ENCODE results near the gene SRBD1.

Gene SRBD1, protein sequence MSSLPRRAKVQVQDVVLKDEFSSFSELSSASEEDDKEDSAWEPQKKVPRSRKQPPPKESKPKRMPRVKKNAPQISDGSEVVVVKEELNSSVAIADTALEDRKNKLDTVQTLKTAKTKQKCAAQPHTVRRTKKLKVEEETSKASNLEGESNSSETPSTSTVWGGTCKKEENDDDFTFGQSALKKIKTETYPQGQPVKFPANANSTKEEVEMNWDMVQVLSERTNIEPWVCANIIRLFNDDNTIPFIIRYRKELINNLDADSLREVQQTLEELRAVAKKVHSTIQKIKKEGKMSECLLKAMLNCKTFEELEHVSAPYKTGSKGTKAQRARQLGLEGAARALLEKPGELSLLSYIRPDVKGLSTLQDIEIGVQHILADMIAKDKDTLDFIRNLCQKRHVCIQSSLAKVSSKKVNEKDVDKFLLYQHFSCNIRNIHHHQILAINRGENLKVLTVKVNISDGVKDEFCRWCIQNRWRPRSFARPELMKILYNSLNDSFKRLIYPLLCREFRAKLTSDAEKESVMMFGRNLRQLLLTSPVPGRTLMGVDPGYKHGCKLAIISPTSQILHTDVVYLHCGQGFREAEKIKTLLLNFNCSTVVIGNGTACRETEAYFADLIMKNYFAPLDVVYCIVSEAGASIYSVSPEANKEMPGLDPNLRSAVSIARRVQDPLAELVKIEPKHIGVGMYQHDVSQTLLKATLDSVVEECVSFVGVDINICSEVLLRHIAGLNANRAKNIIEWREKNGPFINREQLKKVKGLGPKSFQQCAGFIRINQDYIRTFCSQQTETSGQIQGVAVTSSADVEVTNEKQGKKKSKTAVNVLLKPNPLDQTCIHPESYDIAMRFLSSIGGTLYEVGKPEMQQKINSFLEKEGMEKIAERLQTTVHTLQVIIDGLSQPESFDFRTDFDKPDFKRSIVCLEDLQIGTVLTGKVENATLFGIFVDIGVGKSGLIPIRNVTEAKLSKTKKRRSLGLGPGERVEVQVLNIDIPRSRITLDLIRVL

DNA sequence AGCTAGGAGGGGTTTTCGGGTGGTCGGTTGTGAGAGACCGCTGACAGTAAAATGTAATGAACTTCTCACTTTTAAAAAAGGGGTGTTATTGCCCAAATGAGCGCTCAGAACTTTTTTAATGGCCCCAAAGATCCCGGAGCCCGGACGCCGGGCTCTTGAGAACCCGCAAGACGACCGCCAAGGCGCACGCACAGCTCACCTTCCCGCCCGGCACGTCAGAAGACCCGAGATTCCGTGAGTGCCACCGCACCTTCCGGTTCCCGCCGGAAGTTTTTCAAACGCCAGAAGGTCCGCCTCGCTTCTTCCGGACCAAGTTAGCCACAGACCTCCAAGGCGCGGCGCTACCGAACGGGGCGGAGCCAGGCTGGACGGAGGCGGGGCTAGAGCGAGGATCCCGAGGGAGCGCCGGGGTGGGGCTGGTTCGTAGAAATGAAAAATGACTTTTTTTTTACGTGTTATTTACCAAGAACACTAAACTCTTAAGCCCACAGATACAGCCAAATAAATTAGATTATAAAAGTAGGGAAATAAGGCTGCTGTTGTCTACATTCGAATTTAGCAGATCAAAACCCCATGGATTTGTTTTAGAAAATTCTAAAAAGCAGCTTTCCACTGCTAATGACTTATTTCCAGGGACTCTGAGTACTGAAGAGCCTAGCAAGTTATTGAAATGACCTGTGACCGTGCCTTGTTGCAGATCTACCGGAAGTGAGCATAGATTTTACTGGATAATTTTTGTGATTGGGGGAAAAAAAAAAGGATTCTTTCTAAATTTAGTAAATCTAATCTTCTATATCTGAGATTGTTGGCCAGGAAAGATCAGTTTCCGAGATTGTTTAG is at the start of gene SRBD1:
TSS of gene SRBD1 (minus strand) at position 248 of the 840 bp plus-strand sequence. CDS start 5,826 bp downstream, outside the sequence.
- peak; percentile 86 for DNase-seq

DNA sequence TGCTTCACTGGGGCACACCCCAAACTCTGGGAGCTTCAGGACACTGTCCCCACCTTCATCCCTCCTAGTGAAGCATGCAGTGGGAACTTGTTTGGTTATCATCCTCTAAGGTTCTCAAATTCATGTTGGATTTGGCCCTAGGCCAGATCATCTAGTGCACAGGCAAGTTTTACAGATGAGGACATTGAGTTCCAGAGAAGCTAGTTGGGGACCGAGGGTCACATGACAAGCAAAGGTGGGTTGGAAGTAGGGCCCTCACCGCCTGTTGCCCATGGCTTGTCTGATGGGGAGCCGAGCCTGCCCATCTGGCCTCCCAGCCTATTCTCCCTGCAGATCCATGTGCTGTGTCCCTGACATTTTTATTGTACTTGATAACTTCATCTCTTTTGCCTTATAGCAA is 43.2 kb upstream of the SRBD1 start:
- DNase-seq, result no peak

DNA sequence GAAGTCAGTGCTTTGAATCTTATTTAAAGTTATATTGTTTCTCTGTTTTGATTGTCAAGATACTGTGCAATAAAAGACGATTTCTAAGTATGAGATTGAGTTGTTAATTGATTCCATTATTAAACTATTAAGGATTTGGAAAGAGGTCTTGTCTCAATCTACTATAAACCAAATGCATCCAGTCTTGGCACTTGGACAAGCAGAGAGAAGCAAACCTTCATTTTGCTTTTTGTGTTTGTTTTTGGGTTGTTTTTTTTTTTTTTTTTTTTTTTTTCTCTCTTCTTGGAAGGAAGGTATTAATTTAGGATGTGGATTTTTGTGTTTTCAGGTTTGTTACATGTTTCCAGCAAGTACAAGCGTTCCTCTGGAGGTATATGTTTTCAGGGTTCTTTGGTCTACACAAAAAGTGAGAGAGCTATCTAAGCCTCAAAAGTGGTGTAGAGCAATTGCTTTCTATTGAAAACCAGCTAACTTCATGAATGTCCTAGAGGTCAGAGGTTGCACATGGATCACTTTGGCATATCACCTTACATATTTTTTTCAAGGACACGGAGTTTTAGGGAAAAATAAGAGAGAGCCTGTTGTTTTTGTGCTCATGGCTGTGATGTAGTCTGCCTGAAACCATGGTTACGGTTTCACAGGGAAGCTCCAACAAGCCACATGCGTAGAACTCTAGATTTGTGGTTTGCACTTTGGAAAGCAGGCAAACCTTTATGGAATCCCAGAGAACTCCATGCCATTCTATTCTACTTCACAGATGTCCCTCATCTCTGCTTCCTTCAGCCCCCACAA is 42.3 kb upstream of the SRBD1 start:
- no peak for DNase-seq

DNA sequence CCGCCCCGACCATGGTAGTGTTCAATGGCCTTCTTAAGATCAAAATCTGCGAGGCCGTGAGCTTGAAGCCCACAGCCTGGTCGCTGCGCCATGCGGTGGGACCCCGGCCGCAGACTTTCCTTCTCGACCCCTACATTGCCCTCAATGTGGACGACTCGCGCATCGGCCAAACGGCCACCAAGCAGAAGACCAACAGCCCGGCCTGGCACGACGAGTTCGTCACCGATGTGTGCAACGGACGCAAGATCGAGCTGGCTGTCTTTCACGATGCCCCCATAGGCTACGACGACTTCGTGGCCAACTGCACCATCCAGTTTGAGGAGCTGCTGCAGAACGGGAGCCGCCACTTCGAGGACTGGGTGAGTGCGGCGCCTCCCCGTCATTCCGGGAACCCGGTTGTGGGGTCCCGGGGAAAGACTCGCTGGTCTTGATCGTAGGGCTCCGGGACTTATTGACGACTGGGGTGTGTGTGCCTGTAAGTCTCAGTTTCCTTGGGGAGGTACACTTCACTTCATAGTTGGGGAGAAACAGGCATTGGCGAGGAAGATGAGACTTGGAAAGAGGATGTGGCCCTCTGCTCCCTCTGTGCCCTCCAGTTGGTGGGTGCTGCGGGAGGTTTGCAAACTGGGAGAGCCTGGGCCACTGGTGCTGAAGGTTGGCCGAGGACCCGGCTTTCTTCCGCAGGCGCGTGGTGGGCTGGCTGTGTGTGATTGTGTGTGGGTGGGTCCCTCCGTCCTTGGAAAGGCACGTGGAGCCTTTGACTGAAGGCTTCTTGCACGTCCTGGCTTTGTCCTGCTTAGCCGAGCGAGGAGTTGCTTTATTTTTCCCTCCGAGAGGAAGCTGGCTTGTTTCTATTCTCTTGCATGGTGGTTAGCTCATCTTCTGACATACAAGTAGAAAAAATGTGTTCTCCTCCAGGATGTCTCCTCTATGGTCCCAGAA is 41.3 kb upstream of the SRBD1 start:
- no peak for DNase-seq

DNA sequence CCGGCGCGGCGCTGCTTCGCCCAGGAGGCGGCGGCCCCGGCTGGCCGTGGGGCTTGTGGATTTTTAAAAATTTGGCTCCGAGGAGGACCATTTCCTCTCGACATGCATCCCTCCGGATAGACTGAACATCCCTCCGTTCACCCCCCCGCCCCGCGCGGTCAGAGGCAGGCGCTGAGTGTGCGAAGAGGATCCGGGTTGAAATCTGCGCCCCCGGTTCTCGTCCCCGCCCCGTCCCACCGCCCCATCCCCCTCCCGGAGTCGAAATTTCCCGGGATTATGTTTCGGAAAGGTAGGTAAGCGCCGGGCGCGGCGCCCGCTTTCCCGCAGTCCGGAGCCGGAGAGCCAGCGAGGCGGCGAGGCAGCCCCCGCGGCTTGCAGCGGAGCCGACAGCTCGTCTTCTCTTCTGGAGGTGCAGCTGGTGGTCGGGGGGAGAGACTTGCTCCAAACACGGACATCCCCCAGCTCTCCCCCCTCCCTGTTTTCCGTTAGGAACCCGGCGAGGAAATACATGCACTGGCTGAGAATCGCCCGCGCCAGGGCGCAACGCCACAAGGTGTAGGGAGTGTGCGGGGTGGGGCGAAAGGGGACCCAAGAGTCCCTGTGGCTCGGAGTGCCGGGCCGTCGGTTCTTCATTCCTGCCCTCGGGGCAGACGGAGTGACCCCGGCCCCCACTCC is 40.5 kb upstream of the SRBD1 start, which contains the start of gene PRKCE:
TSS of gene PRKCE (plus strand) at position 261 of the 675 bp plus-strand sequence.
- DNase-seq, result peak; percentile 58

DNA sequence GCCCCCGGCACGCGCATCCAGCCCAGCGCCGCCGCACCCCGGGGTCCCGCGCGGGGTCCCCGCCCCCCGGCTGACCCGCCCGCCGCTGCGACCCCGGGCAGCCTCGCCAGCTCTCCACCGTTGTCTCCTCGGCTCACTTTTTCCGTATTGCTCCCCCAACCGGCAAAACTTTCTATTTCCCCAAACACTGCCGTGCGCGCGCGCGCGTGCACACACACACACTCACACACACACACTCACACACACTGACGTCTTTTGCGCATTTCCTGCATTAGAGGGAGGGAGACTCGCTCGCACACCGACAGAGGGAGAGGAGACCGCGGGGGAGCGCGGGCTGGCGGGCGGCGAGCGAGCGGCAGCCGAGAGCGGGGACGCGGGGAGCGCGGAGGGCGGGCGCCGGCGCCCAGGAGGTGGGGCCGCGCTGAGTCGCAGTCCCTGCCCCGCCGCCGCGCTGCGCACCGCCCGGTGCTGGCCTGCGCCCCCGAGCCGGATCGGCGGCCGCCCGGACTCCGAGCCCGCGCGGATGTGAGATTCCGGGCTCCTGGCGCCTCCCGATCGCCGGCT is 39.9 kb upstream of the SRBD1 start:
- peak; percentile 80 for DNase-seq

DNA sequence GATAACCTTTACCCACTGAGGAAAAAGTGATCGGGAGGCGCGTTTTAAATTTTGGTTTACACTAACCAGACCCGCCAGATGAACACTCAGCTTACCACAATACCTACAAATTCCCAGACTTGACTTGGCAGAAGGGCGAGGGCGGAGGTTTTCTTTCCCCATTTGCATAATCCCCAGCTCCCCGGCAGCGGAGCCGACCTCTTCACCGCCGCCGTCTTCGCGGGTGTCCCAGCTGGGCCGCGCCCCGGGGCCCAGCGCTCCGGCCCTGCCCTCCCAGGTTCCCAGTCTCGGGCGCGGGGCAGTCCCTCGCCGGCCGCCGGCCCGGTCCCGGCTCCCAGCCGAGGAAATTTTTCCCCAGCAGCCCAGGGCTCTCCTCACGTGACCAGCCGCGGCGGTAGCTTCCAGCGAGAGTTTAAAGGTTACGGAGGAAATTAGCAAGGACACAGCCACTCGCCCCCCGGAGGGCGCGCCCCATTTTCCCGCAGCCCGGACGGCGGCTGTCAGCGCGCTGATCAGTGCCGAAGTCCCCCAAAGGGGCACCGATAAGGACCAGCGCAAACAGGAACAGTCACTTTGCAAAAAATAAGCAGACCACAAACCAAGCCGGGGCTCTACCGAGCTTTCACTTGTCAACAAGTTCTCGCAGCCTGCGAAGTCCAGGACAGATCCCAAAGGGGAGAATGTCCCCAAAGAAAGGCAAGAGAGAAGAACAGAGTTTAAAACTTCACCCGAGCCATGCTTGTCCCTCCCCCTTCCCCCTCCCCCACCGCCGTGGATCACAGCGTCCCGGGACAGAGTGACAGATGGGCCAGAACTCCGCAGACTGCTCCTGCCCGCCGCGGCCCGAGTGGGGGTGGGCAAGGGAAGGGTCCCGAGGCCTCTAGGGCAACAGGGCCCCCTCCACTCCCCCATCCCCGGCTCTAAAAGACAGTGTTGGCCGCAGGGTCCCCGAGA is 39.1 kb upstream of the SRBD1 start:
- DNase-seq, result peak; percentile 46

DNA sequence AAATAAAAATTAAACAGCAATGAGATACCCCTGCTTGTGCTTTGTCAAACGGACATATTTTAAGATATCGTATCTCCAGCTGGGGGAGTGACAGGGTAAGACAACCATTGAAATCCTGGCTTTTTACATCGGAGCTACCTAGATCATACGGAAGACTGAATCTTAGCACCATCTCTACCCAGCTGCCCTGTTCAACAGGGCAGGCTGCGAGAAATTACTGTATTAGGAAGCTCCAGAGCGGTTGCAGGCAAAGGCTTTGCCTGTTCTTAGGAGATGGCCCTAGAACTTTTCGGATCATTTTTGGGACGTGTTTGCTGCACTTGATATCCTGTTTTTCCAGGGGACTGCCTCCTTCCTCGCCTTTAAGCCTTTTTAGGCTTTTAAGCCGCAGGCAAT is 38.4 kb upstream of the SRBD1 start:
- no peak for DNase-seq

DNA sequence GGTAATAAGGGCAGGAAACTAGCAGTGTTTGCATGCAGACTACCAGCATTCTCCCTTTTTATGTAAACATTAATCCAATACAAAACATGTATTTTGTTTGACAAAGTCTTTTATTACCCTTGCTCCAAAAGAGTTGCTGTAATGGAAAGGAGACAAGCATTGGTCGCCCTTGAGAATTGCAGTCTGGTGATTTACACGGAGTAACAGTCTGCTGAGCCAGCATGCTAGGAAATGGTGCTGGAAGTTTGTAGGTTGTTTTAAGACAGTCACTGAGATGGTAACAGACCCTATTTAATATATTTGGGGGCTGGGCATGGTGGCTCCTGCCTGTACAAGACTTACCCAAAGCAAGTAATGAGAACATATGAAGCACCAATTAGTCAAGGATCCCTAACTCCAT is 37.6 kb upstream of the SRBD1 start:
- no peak for DNase-seq

DNA sequence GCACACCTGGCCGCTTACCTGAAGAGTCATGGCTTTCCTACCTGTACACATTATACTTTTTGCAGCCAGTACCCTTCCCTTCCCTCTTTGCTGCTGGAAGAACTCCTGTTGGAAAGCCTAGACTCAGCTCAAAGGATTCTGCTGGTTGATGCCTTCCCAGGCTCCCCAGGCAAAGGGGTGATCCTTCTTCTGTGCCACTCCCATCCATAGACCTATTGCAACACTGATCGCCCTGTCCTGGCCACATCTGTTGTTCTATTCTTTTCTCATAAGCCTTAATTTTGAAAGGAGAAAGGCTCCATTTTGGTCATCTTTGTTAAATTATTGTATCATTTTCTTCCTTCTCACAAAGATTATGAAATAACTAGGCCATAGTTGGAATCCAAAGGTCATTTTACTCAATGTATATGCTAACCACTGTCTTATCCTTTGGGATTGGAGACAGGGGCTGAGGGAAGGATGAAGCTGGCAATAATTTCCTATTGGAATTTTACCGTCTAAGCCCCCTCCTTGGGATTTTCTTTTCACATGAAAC is 37.0 kb upstream of the SRBD1 start:
- no peak for DNase-seq

DNA sequence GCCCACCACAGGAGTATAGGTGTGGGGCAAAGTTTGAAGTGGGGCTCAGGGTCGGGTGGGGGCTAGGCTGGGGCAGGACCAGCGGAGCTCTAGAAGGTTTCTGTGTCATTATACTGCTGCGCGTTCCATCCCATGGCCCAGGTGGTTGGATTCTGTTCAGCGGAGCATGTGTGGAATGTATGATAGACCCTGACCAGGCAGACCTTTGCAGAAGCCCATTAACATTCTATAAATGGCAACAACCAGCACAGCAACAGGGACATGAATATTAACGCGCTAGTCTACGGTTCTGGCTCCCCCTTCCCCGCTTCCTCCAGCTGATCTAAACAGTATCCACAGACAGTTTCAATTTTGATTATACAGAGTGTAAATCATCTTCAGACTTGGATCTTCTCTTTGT is 36.3 kb upstream of the SRBD1 start:
- DNase-seq, result no peak

DNA sequence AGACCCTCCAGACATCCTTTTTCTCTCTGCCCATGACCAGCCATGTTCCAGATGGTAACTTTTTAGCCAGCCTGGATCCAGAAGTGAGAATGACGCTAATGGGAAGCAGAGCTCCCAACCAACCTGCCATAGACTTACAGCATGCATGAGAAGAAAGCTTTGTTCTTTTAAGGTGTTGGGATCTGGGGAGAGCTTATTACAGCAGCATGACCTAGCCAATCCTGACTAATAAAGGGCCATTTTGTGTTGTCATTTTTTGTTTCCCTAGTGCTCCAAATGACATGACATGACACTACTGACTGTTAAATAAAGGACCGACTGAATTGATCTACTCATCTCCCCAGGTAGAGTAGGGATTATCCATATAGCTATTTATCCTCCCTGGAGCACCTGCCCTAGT is 35.2 kb upstream of the SRBD1 start:
- no peak for DNase-seq

DNA sequence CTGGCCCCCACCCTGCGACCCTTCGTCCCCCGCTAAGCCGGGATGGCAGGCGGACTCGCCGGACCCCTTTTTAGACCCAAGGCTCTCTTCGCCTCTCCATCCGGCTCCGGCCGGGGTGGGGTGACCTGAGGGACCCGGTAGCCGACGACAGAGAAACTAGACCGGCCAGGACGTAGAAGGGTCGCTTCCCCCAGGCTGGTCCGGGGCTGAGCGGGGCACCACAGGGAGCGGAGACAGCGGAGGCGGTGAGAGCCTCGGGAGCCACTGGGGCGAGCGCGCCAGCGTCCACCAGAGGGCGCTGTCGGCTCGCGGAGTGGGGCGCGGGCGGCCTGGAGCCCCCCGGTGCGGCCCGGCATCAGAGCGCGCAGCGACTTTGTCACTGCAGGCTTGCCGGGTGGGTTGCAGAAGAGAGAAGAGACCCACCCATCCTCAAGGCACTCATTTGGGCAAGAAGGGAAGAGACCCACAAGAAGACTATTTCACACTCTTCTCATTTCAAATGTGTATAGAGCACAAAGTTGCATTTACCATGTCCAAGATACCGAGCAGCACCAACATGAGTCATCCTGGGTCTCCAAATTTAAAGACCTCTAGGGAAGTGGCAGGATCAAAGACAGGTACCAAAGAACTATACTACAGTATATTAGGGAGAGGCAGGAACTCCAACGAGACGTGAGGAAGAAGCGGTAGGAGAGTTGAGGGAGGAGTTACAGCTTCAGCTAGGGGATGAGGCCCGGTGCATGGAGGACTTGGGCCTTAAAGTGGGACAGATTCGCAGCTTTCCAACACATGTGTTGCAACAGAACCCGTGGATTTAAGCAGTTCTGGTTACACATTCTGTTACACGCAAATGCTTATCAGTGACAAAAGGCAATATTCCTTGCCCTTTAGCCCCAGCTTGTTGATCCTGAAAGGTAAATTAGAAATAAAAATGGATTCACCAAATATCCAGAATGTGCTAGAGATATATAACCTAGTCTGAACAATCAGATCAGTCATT is 32.8 kb upstream of the SRBD1 start:
- peak; percentile 59 for DNase-seq

DNA sequence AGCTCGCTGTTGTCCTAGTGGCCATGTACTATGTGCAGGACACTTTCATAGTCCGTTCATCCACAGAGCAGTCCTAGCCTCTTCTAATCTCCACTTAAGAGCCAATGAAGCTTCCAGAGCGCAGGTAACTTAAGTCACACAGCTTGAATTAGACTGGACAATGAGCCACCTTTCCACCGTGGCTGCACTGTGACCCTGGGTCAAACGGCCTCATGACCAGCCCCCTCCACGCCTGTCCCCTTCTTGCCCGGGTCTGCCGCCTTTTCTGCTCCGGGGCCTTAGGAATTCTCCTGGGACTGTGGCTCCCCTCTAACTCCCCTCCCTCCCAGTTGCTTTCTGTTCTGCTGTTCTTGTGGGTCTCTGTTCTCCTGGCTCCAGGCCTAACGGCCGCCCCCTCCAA is 32.0 kb upstream of the SRBD1 start:
- no peak for DNase-seq

DNA sequence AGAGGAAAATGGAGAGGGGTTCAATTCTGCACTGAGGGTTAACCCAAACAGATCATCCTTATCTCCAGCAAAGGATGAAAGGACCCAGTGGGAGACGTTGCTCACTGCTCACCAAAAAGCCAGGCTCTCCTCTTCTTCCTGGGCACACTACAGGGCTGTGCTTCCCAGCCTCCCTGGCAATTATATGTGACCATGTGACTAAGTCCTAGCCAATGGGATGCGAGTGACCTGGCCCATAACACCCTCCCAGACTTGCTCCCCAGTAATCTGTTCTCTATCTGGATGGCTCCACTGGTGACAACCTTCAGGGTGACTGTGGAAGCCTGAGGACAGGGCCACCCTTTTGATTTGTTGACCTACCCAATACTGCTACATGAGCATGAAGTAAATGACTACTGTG is 29.5 kb upstream of the SRBD1 start:
- DNase-seq, result no peak

DNA sequence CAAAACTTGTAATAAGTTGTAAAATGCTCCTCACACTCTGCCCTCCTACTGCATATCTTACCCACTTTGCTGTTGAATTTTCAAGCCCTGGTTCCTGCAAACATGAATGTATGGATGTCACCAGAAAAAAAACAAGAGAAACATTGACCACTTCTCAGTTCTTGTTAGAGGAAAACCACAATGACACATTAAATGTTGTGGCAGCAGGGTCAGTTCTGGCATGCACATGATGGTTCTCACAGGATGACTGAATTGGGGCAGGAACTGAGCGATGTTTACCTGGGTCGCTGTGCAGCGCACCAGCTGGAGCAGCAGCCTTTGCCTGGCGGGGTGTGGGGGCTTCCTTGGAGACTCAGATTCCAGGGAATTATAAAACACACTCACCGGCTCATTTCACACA is 26.4 kb upstream of the SRBD1 start:
- no peak for DNase-seq

DNA sequence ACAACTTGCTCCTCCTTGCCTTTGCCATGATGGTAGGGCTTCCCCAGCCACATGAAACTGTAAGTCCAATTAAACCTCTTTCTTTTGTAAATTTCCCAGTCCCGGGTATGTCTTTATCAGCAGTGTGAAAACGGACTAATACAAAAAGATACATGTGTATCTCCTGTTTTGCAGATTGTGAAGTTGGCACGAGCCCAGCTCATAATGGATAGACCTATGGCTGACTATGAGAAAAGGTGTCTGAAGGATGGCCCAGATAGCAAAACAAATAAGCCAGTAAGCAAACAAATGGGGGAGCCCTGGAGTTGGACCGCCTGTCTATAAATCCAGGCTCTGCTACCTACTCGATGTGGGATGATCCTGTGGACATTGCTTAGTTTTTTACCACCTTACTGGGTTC is 24.9 kb upstream of the SRBD1 start:
- no peak for DNase-seq
